PC-3 (cell line): ENCODE results near the gene FOXO1.

Experiments used
- EZH2 ChIP-seq: fragments of 300-600 bp; sonication (generic); IDR thresholded peaks from one replicate; pipeline ENCODE4 v1.6.1; 2017; ENCODE audit warnings: antibody characterized with exemption, mild to moderate bottlenecking, low read length; ENCODE audit not compliant: unreplicated experiment
- EZH2phosphoT487 ChIP-seq: fragments of 300-600 bp; sonication (generic); IDR thresholded peaks from 2 replicates; pipeline ENCODE4 v1.6.1; 2018; ENCODE audit warnings: mild to moderate bottlenecking, antibody characterized with exemption, low read length, borderline replicate concordance

GRCh38 chr13:40582531-40582930 lies 83.9 kb downstream of the FOXO1 start:
- TF ChIP-seq EZH2 (no peak), EZH2phosphoT487 (no peak)
